Uterus (tissue), 4 donors: ENCODE results near the gene NAMPT. TPM values are rescaled to one million over a fixed set of nuclear protein-coding genes. Genes with fewer than 3 reads are reported as not detected.

Experiments
- DNase-seq, 2 donors: peaks; one replicate each; pipeline ENCODE4 v3.0.0-alpha.2; 2019 to 2020
- H3K27ac ChIP-seq, 2 donors: fragments of 200-600 bp; sonication (generic); 1 replicate in 1 of 2; 2 replicates in 1 of 2; pipeline ENCODE4 v1.5.1; 2016 to 2018
- H3K27me3 ChIP-seq, 2 donors: fragments of 200-600 bp; sonication (generic); one replicate each; pipeline ENCODE4 v1.5.1; 2018 to 2019; ENCODE audit warnings: control low read depth in 1 of 2
- H3K36me3 ChIP-seq, 2 donors: fragments of 200-600 bp; sonication (generic); one replicate each; pipeline ENCODE4 v1.5.1; 2019; ENCODE audit warnings: control low read depth in 1 of 2
- H3K4me1 ChIP-seq, 2 donors: fragments of 200-600 bp; sonication (generic); one replicate each; pipeline ENCODE4 v1.5.1; 2018 to 2019; ENCODE audit warnings: control low read depth in 1 of 2
- H3K4me3 ChIP-seq, 2 donors: fragments of 200-600 bp; sonication (generic); 1 replicate in 1 of 2; 2 replicates in 1 of 2; pipeline ENCODE4 v1.5.1; 2018 to 2019; ENCODE audit warnings: mild to moderate bottlenecking in 1 of 2
- H3K9me3 ChIP-seq, 2 donors: fragments of 200-600 bp; sonication (generic); one replicate each; pipeline ENCODE4 v1.5.1; 2019; ENCODE audit warnings: control low read depth in 1 of 2
- POLR2A ChIP-seq, 2 donors: fragments of 450-650 bp; IDR thresholded peaks; one replicate each; pipeline ENCODE4 v1.6.1; 2016; ENCODE audit warnings: antibody characterized with exemption in 2 of 2, mild to moderate bottlenecking in 1 of 2, moderate library complexity in 1 of 2
- intact Hi-C: fragments of 100-400 bp; cut with DNase I; formaldehyde crosslinking; loops from one replicate; pipeline ENCODE4 v1.15.1; 2023; ENCODE audit warnings: low total_unique reads
- total RNA-seq, 4 donors: library from RNA; depleted of rRNA in 3 of 4; stranded (reverse); fragments of >200 nt in 3 of 4; gene quantifications; one replicate each; pipeline versions ENCODE4 v1.1.0 to v1.2.4, GENCODE V29; 2014 to 2023
- TF ChIP-seq, protein P1 (sequence below), 4 experiments: fragments of 200-600 bp in 2 of 4; fragments of 450-650 bp in 2 of 4; sonication (generic) in 2 of 4; IDR thresholded peaks; one replicate each; pipeline ENCODE4 v1.5.1; 2016 to 2019; ENCODE audit warnings: antibody characterized with exemption in 4 of 4, mild to moderate bottlenecking in 2 of 4, moderate library complexity in 1 of 4
- donor health status: DM: yes; HTN: yes; CAD: no.

Gene NAMPT
- total RNA-seq, 4 donors from 2014 or later, result 30.7 to 223 (median 84.1) TPM

GRCh38 chr7:106262221-106262881 lies 22.4 kb downstream of the NAMPT start:
- Histone ChIP-seq H3K27ac (no peak overlapping the region), H3K36me3 (no peaks in the 10 kb centered on the region), H3K4me3 (no peak overlapping the region), H3K4me1 (no peaks in the 10 kb centered on the region), H3K9me3 (no peaks in the 10 kb centered on the region), H3K27me3 (no peaks in the 10 kb centered on the region)
- intact Hi-C loops, result no loop called here
- DNase-seq, result no peak
- TF ChIP-seq, protein P1, sequence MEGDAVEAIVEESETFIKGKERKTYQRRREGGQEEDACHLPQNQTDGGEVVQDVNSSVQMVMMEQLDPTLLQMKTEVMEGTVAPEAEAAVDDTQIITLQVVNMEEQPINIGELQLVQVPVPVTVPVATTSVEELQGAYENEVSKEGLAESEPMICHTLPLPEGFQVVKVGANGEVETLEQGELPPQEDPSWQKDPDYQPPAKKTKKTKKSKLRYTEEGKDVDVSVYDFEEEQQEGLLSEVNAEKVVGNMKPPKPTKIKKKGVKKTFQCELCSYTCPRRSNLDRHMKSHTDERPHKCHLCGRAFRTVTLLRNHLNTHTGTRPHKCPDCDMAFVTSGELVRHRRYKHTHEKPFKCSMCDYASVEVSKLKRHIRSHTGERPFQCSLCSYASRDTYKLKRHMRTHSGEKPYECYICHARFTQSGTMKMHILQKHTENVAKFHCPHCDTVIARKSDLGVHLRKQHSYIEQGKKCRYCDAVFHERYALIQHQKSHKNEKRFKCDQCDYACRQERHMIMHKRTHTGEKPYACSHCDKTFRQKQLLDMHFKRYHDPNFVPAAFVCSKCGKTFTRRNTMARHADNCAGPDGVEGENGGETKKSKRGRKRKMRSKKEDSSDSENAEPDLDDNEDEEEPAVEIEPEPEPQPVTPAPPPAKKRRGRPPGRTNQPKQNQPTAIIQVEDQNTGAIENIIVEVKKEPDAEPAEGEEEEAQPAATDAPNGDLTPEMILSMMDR (IDR thresholded peaks at IDR 0.05), result no peak
- TF ChIP-seq POLR2A (IDR thresholded peaks at IDR 0.05), result no peak

- intact Hi-C loops, result no loop called here
Observed at GRCh38 chr7:106260136-106260561, 24.6 kb downstream of the NAMPT start.

DNA sequence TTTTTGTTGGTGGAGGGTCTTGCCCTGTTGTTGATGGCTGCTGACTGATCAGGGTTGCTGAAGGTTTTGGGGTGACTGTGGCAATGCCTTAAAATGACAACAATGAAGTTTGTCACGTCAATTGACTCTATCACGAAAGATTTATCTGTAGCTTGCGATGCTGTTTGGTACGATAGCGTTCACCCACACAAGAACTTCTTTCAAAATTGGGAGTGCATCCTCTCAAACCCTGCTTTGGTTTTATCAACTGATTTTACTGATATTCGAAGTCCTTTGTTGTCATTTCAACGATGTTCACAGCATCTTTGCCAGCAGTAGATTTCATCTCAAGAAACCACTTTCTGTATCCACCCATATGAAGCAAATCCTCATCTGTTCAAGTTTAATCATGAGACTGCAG lies 26.0 kb downstream of the NAMPT start:
- no peaks in the 10 kb centered on the region for H3K4me1 ChIP-seq
- DNase-seq, result no peak
- intact Hi-C loops, result no loop called here
- no peaks in the 10 kb centered on the region for H3K27me3 ChIP-seq
- H3K27ac ChIP-seq, result no peak overlapping the region
- no peak overlapping the region for H3K4me3 ChIP-seq
- no peaks in the 10 kb centered on the region for H3K9me3 ChIP-seq
- H3K36me3 ChIP-seq, result no peaks in the 10 kb centered on the region
- no peak for TF ChIP-seq POLR2A (IDR thresholded peaks at IDR 0.05)
- TF ChIP-seq, protein P1 (IDR thresholded peaks at IDR 0.05), result no peak

More at GRCh38 chr7:106260136-106260561, 24.6 kb downstream of the NAMPT start:
- H3K27me3 ChIP-seq, result no peaks in the 10 kb centered on the region
- no peak overlapping the region for H3K27ac ChIP-seq
- no peaks in the 10 kb centered on the region for H3K4me1 ChIP-seq
- DNase-seq, result no peak
- no peaks in the 10 kb centered on the region for H3K9me3 ChIP-seq
- TF ChIP-seq, protein P1 (IDR thresholded peaks at IDR 0.05), result no peak
- no peak for TF ChIP-seq POLR2A (IDR thresholded peaks at IDR 0.05)
- H3K36me3 ChIP-seq, result no peaks in the 10 kb centered on the region
- no peak overlapping the region for H3K4me3 ChIP-seq

DNA sequence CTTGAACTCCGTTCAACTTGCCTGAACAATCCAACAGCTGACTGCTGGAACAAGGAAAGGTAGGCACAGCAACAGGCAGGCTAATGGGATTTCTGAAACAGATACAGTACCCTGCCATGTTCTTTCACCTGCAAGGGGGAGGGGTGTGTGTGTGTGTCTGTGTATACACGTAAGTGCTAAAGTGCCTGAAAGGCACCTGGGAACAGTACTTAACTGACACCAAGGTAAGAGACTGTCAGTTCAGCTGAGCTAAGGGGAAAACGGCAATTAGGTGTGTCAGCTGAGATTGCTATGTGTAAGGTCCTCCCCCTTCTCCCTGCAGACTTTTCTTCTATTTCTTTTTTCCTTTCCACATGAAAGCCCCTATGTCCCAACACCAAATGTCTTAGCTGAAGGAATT lies 27.0 kb downstream of the NAMPT start:
- intact Hi-C loops, result no loop called here
- H3K4me3 ChIP-seq, result no peak overlapping the region
- no peak overlapping the region for H3K27ac ChIP-seq
- no peaks in the 10 kb centered on the region for H3K9me3 ChIP-seq
- H3K27me3 ChIP-seq, result no peaks in the 10 kb centered on the region
- TF ChIP-seq, protein P1 (IDR thresholded peaks at IDR 0.05), result no peak
- no peak for TF ChIP-seq POLR2A (IDR thresholded peaks at IDR 0.05)
- no peaks in the 10 kb centered on the region for H3K4me1 ChIP-seq
- no peak for DNase-seq
- no peaks in the 10 kb centered on the region for H3K36me3 ChIP-seq

DNA sequence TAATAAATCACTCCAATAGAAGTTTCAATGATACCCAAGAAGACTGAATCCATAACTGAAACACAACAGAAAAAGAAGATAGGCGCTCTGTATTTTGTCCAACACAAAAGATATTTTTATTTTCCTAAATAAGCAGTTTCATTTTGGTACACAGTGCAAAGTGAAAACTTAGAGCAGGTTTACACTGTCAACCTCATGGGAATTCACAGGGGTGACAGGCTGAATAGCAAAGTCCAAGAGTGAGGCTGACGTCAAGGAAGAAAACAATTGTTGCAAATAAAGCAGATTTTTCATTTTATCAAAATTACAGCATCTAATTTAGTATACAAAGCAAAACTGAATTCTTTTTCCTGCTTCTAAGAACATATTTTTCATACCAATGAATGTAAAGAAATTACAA lies 28.6 kb downstream of the NAMPT start:
- no peaks in the 10 kb centered on the region for H3K27me3 ChIP-seq
- H3K36me3 ChIP-seq, result no peaks in the 10 kb centered on the region
- intact Hi-C loops, result no loop called here
- no peaks in the 10 kb centered on the region for H3K9me3 ChIP-seq
- no peak for DNase-seq
- no peak overlapping the region for H3K4me3 ChIP-seq
- no peaks in the 10 kb centered on the region for H3K4me1 ChIP-seq
- no peak overlapping the region for H3K27ac ChIP-seq
- no peak for TF ChIP-seq POLR2A (IDR thresholded peaks at IDR 0.05)
- TF ChIP-seq, protein P1 (IDR thresholded peaks at IDR 0.05), result no peak
